ENCODE results near the gene COMP.

COMP gene

DNA sequence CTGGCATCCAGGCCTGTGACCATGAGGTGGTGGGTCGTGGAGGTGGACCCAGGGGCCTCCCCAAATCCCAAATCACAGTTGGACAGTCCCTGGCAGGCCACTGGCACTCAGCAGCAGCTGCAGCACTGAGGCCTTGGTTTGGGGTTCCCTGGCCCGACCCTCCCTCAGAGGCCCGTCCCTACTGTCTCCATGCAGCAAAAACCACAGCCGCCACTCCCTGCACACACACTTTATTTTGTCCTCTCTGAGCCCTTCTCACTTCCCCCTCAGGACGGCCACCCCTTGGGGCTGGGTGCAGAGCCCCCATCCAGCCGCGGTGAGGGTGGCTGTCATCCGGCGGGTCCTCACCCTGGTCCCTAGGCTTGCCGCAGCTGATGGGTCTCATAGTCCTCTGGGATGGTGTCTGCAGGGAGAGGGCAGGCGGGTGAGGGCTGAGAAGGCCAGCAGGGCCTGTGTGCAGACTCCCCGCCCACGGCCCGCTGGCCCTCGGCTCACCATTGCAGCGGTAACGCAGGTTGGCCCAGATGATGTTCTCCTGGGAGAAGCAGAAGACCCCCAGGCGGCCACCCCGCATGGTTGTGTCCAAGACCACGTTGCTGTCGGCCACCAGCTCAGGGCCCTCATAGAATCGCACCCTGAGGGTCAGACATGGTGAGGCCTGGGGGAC lies 8.4 kb downstream of the COMP start:
- DNase-seq, result no peak

- DNase-seq, result no peak
Measured at GRCh38 chr19:18781885-18782527, 9.1 kb downstream of the COMP start.

DNA sequence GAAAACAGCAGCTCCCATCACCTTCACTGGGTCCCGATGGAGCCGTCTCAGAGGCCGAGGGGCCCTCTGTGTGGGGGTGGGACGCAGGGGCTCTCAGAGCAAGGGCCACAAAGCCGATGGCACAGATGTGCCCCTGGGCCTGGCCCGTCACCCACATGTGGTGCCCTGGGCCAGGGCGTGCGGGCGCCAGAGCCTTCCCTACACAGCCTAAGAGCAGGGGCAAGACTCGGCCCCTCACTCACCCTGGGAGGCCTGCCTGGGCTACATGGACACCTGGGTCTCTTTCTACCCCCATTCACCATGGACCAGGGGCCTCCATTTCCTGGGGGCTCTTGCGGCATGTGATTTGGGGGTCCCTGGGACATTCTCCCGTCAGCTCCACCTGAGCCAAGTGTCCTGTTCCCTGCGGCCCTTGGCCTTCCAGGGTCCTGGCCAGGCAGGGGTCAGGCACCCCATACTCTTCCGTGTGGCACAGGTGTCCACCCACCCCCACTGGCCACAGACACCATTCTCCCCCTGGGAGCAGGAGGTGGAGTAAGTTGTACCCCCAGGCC lies 10.0 kb downstream of the COMP start:
- DNase-seq, result no peak

DNA sequence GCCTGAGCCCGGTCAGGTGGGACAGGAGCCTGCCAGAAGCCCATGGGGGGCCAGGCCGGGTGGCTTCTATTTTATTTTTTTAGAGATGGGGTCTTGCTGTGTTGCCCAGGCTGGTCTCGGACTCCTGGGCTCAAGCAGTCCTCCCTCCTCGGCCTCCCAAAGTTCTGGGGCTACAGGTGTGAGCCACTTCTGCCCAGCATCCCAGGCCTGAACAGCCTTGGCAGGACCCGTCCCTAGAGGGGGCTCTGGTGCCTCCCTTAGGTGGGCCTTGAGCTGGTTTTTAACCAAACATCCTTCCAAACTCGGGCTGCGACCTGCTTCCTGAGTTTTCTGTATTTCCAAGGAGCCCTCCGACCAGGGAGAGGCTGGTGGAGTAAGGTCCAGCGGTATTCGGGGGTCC lies 10.5 kb downstream of the COMP start:
- DNase-seq, result no peak

GRCh38 chr19:18780081-18780480 lies 11.0 kb downstream of the COMP start:
- DNase-seq, result no peak

GRCh38 chr19:18778826-18779495 lies 12.1 kb downstream of the COMP start:
- no peak for DNase-seq

- no peak for DNase-seq
Measured at GRCh38 chr19:18778076-18778389, 13.1 kb downstream of the COMP start.

- DNase-seq, result no peak
Measured at GRCh38 chr19:18777301-18778075, 13.6 kb downstream of the COMP start.

GRCh38 chr19:18776736-18777135 lies 14.4 kb downstream of the COMP start:
- DNase-seq, result no peak

GRCh38 chr19:18776288-18776594 lies 14.9 kb downstream of the COMP start:
- no peak for DNase-seq

GRCh38 chr19:18775586-18776287 lies 15.4 kb downstream of the COMP start:
- no peak for DNase-seq

DNA sequence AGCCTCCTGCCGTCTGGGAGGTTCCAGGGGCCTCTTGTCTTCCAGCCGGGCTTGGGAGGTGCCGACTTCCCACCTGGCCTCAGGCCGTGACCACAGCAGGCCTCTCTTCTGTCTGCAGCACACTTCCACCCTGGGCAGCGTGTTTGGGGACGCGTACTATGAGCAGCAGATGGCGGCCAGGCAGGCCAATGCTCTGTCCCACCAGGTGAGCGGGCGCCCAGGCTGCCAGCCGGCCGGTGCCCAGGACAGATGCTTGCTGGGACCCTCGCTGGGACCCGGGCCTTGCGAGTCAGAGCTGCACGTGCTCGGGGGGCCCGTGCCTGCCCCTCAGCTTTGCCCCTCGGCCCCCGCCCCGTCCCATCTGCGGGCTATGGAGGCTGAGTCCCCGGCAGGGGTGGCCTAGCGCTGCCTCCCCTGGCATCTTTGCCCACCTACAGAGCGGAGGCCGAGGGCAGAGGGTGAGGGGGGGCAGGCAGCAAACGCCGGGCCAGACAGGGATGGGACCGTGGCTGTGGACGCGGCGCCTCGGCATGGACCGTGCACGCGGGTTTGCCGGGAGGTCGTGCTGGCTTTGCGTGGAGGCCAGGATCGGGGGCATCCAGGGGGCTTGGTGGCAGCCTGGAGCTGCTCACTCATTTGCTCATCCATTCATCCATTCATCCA lies 16.2 kb downstream of the COMP start:
- DNase-seq, result no peak

GRCh38 chr19:18774107-18774506 lies 17.0 kb downstream of the COMP start:
- DNase-seq, result no peak

GRCh38 chr19:18773682-18774081 lies 17.4 kb downstream of the COMP start:
- no peak for DNase-seq

DNA sequence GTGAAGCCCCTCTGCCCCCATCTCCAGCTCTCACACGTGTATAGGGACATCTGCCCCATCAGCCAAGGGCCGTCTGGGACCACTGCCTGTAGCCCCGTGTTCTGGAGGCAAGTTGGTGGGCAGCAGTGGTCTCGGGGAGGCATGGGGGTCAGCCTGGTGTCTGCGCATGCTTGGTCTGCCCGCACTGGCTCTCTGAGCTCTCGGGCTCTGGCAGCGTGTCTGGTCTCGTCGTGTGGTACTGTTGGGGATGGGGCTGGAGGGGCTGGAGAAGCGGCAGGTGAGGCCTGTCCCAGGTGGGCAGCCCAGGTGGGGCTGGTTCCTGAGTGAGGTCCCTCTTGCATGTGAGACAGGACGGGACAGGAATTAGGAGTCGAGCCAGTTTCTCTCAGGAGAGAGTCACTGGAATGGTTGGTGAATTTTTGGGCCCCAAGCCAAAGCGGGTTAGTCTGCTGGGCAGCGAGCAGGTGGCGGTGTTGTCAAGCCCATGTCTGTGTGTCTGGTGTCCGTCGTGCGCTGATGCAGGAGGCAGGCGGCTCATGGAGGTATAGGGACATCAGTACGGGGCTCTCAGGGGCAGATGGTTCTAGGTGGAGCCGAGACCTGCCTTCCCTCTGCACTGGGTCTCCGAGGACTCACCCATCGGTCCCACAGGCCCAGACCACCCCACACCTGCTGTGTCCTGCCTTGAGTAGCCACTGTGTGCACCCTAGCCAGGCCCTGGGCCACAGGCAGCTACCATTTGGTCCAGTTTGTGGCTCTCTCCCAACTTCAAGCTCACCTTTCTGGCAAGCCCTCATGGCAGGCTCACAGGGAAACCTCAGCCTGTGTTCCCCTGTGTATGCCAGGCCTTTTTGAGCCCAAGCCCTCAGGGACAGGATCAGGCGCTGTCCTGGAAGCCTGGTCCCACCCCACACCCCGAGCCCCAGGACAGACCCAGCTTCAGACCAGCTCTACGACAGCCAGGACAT lies 18.2 kb downstream of the COMP start:
- DNase-seq, result no peak

DNA sequence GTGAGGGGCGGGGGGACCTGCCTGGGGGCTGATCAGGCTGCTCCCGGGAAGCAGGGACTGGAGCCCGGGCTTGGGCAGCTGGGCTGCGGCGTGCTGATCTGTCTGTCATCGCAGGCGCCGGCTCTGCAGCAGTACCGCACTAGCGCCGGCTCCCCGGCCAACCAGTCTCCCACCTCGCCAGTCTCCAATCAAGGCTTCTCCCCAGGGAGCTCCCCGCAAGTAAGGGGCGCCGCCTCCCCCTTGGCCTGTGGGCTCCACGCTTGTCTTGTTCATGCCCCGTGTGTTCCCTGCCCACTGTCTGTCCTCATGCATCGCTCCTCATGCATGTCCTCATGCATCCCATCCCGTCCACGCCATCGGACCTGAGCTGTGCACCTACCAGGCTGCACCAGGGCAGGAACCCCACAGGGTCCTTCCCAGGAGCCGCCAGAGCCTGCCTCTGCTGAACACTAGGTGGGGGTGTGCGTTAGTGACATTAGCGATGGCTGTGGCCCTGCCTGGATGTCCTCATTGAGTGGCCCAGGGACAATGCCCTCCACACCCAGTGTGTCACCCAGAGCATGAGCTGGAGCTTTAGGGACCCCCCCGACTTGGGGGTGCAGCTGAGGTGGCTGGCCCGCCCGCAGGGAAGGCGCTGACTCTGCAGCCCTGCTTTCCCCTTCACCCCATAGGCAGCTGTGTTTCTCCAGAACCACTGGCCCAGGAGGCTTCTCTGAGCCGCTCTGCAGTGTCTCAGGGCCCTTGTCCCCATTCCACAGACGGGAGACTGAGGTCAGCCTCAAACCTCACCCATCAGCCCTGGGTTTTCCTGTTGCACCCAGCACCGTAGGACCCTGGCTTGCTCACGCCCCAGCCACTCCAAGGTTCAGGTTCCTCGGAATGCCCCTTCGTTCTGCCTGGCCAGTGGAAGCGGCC lies 19.5 kb downstream of the COMP start:
- DNase-seq, result no peak

DNA sequence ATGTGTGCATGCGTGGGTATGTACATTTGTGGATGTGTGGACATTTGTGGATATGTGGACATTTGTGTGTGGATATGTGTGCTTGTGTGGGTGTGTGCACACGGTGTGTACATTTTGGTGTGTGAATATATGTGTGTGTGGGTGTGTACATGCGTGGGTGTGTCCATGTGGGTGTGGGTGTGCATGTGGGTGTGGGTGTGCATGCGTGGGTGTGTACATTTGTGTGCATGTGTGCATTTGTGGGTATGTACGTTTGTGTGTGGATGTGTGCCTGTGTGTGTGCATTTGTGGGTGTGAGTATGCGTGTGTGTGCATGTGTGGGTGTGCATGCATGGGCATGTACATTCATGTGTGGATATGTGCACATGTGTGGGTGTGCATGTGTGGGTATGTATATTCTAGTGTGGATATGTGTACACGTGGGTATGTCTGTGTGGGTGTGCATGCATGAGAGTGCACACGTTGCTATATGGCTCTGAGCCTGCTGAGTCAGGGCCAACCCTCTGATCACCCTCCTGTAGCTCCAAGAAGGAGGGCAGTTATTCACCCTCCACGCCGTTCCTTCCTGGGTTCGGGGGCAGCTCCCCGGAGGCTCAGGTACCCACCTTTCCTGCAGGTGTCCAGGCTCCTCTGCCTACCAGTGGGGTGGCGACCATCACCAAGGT lies 20.3 kb downstream of the COMP start:
- DNase-seq, result no peak

DNA sequence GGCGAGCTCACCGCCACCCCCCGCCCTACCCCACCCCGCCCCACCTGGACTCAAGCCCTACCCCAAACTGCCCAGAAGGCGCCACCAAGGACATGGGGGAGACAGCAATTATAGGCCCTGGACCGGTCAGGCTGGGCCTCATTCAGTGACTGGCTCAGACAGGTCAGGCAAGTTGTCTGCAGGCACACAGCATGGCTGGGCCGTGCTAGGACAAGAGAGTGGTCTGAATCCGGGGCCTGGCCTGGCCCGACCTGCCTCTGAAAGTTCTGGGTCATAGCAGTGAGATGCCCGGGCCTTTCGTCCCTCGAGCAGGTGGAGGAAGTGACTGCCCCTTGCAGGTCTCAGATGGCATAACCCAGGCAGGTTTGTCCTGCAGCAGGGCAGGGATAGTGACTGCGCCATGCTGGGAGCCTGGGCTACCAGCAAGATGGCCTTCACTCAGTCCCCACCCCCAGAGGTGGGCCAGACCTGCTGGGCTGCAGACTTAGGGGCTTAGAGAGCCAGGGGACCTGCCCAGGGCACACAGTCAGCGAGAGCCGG lies 21.0 kb downstream of the COMP start:
- no peak for DNase-seq

All from stimulated activated CD4-positive, alpha-beta T cell treated with anti-CD3 and anti-CD28 coated beads, Interleukin-4, amount 100 ng/mL, for 24 hours (primary cell).